Activated CD8-positive, alpha-beta memory T cell treated with anti-CD3 and anti-CD28 coated beads, Interleukin-2, amount 10 ng/mL, durations not matched to agents 7 days and 5 days (primary cell): Measurements from ENCODE around the gene MICAL2. TPM values are rescaled to one million over a fixed set of nuclear protein-coding genes. Genes with fewer than 3 reads are reported as not detected.

ENCODE experiments used
- ATAC-seq: fragments of 150-1000 bp; cut with Tn5 transposase; one replicate; pipeline ENCODE4 v1.10.0; 2021; ENCODE audit warnings: moderate library complexity
- CTCF ChIA-PET: fragments of 350-600 bp; sonication (Branson Sonifier 250); formaldehyde crosslinking; loops from one replicate; lab custom pipeline; 2021; ENCODE audit warnings: antibody characterized with exemption; lab: Charles Lee
- DNase-seq: peaks from one replicate; pipeline ENCODE4 v3.0.0-alpha.2; 2020
- H3K27ac Mint-ChIP-seq: one replicate; pipeline ENCODE4 v1.8.0; 2021; ENCODE audit warnings: mild to moderate bottlenecking, mixed read lengths
- H3K27me3 Mint-ChIP-seq: one replicate; pipeline ENCODE4 v1.8.0; 2021; ENCODE audit warnings: mixed read lengths
- H3K36me3 Mint-ChIP-seq: one replicate; pipeline ENCODE4 v1.8.0; 2021; ENCODE audit warnings: mild to moderate bottlenecking, mixed read lengths
- H3K4me1 Mint-ChIP-seq: one replicate; pipeline ENCODE4 v1.8.0; 2021; ENCODE audit warnings: mixed read lengths
- H3K4me3 Mint-ChIP-seq: one replicate; pipeline ENCODE4 v1.8.0; 2021; ENCODE audit warnings: mild to moderate bottlenecking, moderate library complexity, mixed read lengths
- H3K9me3 Mint-ChIP-seq: one replicate; pipeline ENCODE4 v1.8.0; 2022; ENCODE audit warnings: low read depth, mixed read lengths
- total RNA-seq, 2 experiments: library from RNA; stranded (reverse); gene quantifications; one replicate each; pipeline ENCODE4 v1.2.3, GENCODE V29; 2021

Gene MICAL2
- total RNA-seq, 2 experiments from 2014 or later, result 120 to 168 TPM

DNA sequence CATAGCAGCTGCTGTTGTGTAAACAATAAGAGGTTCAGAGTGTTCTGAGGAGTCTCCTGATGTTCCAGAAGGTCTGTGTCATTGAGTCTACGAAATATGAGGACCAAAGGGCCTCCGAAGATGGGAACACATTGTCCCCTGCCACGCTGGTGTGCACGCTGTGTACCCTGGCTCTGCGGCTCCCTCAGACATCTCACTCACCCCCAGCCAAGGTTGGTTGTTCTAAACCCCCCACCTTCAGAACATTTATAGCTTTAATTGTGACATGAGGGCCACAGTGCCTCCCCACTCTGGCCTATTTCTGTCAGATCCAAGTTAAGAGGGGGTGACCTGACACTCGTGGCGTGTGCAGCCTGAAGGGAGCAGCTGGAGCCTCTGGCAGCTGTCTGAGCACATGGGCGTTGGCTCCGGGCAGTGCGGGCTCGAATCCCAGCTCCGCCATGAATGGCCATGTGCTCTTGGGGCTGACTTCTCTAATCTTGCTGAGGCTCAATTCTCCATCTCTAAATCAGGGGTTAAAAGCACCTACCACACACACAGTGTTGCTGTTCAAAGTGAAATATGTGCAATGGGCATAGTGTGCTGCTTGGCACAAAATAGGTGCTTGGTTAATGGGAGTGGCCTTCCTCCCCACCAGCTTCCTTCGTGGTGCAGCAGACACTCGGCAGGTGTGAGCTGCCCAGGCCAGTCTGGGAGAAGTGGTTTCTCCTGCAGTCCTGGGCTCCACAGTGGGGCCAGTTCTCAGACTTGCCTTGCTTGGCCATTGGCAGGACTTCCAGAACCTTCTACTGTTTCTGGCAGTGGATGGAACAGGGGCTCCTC lies 39.7 kb upstream of the MICAL2 start:
- Mint-ChIP-seq H3K4me3 (no peak overlapping the region), H3K36me3 (no peaks in the 10 kb centered on the region), H3K9me3 (no peaks in the 10 kb centered on the region), H3K4me1 (peaks cover 9% of the 10 kb centered on the region), H3K27me3 (peaks cover 14% of the 10 kb centered on the region), H3K27ac (no peak overlapping the region)
- DNase-seq, result no peak
- CTCF ChIA-PET, result interaction anchor here (2.0 kb wide), 1 partner anchor 211 kb away, joined by 6 read pairs; no protein-coding TSS in a partner anchor
- ATAC-seq, result no peak

DNA sequence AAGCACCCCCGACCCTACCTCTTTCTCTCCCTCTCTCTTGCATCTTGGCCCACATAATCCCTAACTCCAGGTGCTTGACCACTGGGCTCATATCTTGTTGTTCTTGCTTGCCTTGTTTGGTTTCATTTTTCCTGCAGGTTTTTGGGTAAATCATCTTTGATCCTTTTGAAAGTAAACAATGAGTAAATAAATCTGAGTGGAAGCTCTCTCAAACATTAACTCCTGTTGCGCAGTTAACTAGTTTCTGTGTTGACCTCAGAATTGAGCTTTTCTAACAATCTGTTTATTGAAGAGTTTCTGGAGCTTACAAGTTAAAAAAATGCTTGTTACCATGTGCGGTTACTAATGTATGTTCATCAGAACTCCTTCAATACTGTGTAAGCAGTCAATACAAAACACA lies 38.8 kb upstream of the MICAL2 start:
- Mint-ChIP-seq H3K27me3 (peaks cover 14% of the 10 kb centered on the region), H3K36me3 (no peaks in the 10 kb centered on the region), H3K4me1 (peaks cover 9% of the 10 kb centered on the region), H3K9me3 (no peaks in the 10 kb centered on the region), H3K27ac (no peak overlapping the region), H3K4me3 (no peak overlapping the region)
- DNase-seq (no peak), ATAC-seq (no peak)
- CTCF ChIA-PET, result interaction anchor here (2.0 kb wide), 1 partner anchor 210 kb away, joined by 6 read pairs; no protein-coding TSS in a partner anchor

DNA sequence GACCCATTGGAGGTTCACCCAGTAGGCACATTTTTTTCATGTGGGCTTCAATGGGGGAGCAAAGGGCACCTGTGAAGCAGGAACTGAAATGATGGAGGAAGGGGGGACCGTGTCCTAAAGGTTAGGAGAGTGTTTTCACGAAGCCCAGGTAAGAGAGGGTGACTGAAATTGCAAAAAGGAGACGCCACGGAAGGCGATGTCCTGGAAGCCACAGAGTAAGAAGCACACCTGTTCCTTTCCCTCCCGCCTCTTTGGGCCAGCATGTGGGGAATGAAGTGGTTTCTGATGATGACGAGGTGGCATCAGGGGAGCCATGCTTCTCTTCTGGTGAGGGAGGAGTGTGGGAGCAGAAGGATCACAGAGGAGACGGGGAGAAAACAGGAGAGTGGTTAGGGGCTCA lies 37.0 kb upstream of the MICAL2 start:
- no peak for ATAC-seq

DNA sequence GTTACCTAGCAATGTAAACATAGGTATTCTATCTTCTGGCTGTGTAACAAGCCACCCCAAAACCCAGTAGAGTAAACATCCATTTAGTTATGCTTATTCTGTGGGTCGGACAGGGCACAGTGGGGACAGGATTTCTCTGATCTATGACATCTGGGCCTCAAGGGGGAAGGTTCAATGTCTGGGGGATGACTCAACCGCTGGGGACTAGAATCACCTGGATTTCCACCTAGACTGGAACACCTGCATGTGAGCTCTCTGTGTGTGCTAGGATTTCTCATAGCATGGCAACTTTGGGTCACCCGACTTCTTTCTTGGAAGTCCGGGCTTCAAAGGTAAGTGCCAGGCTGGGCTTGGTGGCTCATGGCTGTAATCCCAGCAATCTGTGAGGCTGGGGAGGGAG lies 36.5 kb upstream of the MICAL2 start:
- peaks cover 9% of the 10 kb centered on the region for H3K4me1 Mint-ChIP-seq
- no peak overlapping the region for H3K4me3 Mint-ChIP-seq
- no peaks in the 10 kb centered on the region for H3K36me3 Mint-ChIP-seq
- H3K27ac Mint-ChIP-seq, result no peak overlapping the region
- H3K27me3 Mint-ChIP-seq, result peaks cover 11% of the 10 kb centered on the region
- CTCF ChIA-PET, result interaction anchor here (1.8 kb wide), 1 partner anchor 208 kb away, joined by 4 read pairs; no protein-coding TSS in a partner anchor
- DNase-seq (no peak), ATAC-seq (no peak)
- H3K9me3 Mint-ChIP-seq, result no peaks in the 10 kb centered on the region

More for the DNA sequence above, 37.0 kb upstream of the MICAL2 start:
- Mint-ChIP-seq H3K27ac (no peak overlapping the region), H3K36me3 (no peaks in the 10 kb centered on the region), H3K9me3 (no peaks in the 10 kb centered on the region), H3K4me1 (peaks cover 9% of the 10 kb centered on the region), H3K27me3 (peaks cover 9% of the 10 kb centered on the region), H3K4me3 (no peak overlapping the region)
- CTCF ChIA-PET, result interaction anchor here (0.8 to 1.8 kb wide), 2 partner anchors 208 to 215 kb away, joined by 3 to 4 read pairs; no protein-coding TSS in a partner anchor
- DNase-seq, result no peak

DNA sequence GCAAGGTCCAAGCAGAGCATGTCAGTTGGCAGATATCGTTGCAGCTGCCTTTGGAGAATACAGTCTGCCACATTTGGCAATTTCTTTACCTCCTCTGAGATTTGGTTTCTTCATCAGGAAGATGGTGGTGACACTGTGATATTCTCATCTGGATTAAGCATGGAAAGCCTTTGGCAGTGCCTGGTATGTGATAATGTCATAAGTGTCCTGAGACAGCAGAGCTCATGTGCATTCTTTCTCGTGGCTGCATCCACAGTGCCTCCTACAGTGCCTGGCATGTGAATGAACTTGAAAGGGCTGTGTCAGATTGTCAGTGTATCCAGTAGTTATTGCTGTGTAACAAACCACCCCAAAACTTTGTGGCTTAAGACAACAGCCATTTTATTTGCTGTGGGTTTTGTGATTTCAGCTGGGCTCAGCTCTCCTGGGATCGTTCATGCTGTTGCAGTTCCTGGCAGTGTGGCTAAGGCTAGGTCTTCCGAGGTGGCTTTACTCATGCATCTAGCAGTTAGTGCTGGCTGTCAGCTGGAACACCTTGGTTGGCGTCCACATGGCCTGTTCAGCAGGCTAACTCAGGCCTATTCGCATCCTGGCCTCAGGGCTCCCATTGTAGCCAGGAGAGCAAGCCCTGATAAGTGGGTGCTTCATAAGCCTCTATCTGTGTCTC lies 35.7 kb upstream of the MICAL2 start:
- Mint-ChIP-seq H3K27me3 (peaks cover 11% of the 10 kb centered on the region), H3K9me3 (no peaks in the 10 kb centered on the region), H3K4me3 (no peak overlapping the region), H3K4me1 (peaks cover 9% of the 10 kb centered on the region), H3K36me3 (no peaks in the 10 kb centered on the region), H3K27ac (no peak overlapping the region)
- no peak for ATAC-seq
- CTCF ChIA-PET, result interaction anchor here (0.5 to 1.8 kb wide), 2 partner anchors 180 to 207 kb away, joined by 3 to 4 read pairs; no protein-coding TSS in a partner anchor
- DNase-seq, result no peak

DNA sequence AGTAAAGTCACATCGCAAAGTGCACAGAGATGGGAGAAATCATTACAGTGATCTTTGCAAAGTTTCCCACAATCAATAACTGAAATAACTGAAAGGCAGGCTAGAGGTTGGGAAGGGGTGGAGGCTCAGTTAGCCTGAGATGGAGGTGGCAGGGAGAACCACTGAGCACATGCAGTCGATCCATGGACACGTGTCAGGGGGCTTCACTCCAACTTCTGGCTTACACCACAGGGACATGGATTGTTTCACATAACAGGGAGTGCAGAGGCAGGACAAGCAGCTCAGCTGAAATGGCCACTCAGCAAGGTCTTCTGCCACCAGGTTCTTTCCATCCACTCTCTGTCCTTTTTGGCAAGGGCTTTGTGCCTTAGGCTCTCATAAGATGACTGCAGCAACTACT lies 35.1 kb upstream of the MICAL2 start:
- no peak for ATAC-seq
- Mint-ChIP-seq H3K4me1 (peaks cover 9% of the 10 kb centered on the region), H3K9me3 (no peaks in the 10 kb centered on the region), H3K27me3 (peaks cover 14% of the 10 kb centered on the region), H3K4me3 (no peak overlapping the region), H3K36me3 (no peaks in the 10 kb centered on the region), H3K27ac (no peak overlapping the region)
- DNase-seq, result no peak
- CTCF ChIA-PET, result interaction anchor here (0.5 to 1.8 kb wide), 2 partner anchors 180 to 206 kb away, joined by 3 to 4 read pairs; no protein-coding TSS in a partner anchor

DNA sequence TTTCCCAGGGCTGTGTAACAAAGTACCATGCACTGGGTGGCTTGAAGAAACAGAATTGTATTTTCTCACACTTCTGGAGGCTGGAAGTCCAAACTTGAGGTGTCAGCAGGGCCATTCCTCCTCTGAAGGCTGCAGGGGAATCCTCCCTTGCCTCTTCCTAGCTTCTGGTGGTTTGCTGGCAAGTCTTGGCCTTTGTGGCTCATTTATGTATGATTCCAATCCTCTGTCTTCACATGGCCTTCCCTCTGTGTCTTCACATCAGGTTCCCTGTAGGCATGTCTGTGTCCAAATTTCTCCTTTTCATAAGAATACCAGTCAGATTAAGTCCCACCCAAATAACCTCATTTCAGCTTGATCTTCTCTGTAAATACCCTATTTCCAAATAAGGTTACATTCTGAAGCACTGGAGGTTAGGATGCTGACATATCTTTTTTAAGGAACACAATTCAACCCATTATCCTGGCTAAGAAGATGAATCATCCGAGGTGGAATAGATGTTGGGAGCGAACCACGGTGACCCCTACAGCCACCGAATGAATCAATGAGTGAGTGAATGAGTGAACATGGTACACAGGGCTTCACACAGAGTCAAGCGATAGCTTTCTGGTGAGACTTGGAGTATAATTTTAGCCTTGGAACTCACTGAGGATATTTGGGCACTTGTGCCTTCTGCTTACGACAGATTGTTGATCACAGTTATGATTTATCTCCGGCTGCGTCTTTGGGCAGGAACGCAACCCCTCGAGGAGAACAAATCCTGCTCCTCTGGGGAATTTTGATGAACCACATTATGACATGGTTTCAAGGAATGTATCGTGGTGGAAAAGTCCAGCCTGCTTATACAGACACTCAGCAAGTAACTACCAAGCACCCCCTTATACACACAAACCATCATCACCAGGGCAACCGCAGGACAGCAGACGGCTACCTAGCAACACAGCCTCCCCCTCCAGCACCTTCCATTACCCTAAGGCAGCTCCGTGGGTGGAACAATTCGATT lies 34.3 kb upstream of the MICAL2 start:
- CTCF ChIA-PET, result interaction anchor here (1.1 kb wide), 1 partner anchor 19 kb away, joined by 3 read pairs; no protein-coding TSS in a partner anchor
- H3K4me3 Mint-ChIP-seq, result no peak overlapping the region
- peaks cover 14% of the 10 kb centered on the region for H3K27me3 Mint-ChIP-seq
- H3K27ac Mint-ChIP-seq, result no peak overlapping the region
- no peaks in the 10 kb centered on the region for H3K36me3 Mint-ChIP-seq
- DNase-seq, result no peak
- no peak for ATAC-seq
- H3K9me3 Mint-ChIP-seq, result no peaks in the 10 kb centered on the region
- H3K4me1 Mint-ChIP-seq, result peaks cover 7% of the 10 kb centered on the region

DNA sequence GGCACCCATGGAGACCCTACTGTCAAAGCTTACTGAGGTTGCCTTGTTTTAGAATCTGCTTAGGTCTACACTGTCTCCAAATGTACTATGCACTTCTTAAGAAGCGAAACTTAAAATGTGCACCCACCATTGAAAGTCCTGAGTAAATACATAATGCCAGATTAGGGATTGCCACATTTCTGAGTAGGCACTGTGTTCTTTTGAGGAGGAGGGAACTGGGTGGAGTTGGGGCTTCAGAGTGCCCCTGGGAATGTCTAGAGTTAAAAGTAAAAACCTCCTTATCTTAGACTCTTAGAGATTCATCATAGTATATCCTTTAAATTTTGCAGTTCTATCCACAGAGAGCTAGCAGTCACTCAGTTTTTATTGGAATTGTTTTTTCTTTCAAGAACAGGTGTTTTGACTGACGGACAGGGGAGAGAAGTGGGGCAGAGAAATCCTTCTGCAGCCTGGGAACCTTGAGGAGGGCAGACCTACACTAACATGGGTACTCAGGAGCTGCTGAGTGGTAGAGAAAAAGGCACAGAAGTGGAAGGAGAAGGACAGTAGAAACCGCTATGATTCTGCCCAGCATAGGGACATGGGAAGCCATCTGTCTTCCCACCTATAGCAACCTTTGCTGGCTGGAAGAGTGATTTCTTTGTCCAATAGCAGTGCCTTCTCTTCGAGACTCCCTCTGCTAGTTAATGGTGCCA lies 33.4 kb upstream of the MICAL2 start:
- no peak for DNase-seq
- Mint-ChIP-seq H3K4me1 (no peaks in the 10 kb centered on the region), H3K9me3 (no peaks in the 10 kb centered on the region), H3K4me3 (no peak overlapping the region), H3K36me3 (no peaks in the 10 kb centered on the region), H3K27me3 (peaks cover 14% of the 10 kb centered on the region), H3K27ac (no peak overlapping the region)
- CTCF ChIA-PET, result interaction anchor here (1.1 to 1.2 kb wide), 2 partner anchors 14 to 19 kb away, joined by 3 to 4 read pairs; no protein-coding TSS in a partner anchor
- ATAC-seq, result no peak

DNA sequence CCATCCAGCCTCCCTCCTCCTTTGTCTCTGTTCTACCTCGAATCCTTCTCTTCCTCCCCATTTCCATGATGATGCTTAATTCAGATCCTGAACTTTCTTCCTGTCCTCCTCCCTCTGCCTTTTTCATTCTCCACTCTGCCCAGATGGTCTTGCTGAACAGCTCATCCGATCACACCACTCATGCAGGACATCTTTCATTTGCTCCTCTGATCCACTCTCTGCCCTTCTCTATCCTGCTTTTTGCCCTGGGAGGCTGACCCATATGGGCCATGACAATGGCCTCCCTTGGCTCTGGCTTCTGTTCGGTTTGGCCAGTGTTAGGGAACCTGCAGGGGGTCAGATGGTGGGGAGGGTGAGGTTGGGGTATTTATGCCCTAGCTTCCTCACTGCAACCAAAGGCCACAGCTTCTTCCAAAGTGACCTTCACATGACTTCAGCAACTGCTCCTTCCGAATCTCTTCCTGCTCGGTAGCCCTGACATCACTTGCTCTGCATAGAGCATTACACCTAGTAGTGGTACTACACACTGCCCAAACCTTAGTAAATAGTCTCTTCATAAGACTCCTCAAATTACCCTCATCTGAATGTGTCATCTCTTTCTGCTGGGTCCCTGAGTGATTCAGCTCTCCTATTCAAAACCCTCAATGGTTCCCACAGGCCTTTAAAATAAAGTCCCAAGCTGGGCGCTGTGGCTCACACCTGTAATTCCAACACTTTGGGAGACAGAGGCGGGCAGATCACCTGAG lies 32.7 kb upstream of the MICAL2 start:
- Mint-ChIP-seq H3K36me3 (no peaks in the 10 kb centered on the region), H3K27me3 (peaks cover 14% of the 10 kb centered on the region), H3K27ac (no peak overlapping the region), H3K9me3 (no peaks in the 10 kb centered on the region), H3K4me3 (no peak overlapping the region), H3K4me1 (no peaks in the 10 kb centered on the region)
- no peak for ATAC-seq
- CTCF ChIA-PET, result interaction anchor here (0.8 to 1.2 kb wide), 5 partner anchors 10 to 30 kb away, joined by 3 to 4 read pairs (median 3); no protein-coding TSS in a partner anchor
- no peak for DNase-seq

DNA sequence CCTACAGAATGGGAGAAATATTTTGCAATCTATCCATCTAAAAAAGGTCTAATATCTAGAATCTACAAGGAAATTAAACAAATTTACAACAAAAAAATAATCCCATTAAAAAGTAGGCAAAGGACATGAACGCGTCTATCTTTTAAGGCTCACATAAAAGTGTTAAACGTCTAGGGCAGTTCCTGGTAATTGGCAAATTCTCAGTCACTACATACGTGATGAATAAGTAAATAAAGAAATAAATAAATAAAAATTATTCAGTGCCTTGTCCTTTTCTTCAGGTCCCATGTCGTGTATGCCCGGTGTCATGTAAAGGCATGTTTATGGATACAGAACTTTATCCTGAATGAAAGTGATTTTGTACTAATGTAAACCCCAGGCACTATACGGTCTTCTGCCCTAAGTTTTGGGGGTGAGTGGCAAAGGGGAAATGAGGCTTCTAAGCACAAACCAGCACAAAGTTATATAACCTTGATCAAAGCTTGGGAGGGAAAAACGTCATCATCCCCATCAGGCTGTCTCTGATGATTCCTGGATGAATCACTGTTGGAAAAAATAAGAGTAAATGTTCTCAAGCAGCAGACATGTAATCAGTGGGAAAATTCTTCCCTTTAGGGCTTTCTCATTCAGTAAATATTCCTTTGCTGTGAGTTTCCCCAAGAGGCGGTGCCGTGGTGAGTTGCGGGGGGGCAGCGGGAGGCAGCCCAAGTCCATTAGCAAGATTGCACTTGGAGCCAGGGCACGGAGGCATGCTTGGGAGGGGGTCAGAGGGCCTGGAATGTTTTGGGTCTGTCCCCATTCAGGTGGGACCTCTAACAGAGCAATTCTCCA lies 30.4 kb upstream of the MICAL2 start:
- ATAC-seq, result no peak
- CTCF ChIA-PET, result no interaction called here

DNA sequence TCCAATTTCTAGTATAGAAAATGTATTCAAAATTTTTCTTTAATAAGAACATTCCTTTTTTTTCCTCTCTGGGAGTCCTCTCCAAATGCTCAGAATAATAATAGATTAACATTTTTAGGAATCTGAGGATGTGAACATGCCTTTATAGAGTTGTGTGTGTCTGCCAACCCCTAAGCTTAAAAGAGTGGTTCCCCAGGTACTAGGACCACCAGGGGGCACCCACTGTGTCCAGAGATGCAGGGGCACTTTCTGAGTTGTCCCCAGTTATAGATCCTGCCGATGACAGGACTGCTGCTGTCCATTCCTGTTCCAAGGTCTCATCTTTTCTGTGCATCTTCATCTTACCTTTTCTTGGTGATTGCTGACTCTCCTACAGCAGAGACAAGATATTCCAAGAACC lies 27.0 kb upstream of the MICAL2 start:
- H3K4me3 Mint-ChIP-seq, result no peak overlapping the region
- H3K27ac Mint-ChIP-seq, result no peak overlapping the region
- peaks cover 4% of the 10 kb centered on the region for H3K36me3 Mint-ChIP-seq
- peaks cover 42% of the 10 kb centered on the region for H3K4me1 Mint-ChIP-seq
- no peak for ATAC-seq
- DNase-seq, result no peak
- H3K27me3 Mint-ChIP-seq, result peaks cover 11% of the 10 kb centered on the region
- CTCF ChIA-PET, result interaction anchor here (1.0 to 2.0 kb wide), 7 partner anchors 16 to 201 kb away, joined by 3 to 11 read pairs (median 4); no protein-coding TSS in a partner anchor
- H3K9me3 Mint-ChIP-seq, result no peaks in the 10 kb centered on the region

More for the DNA sequence above, 30.4 kb upstream of the MICAL2 start:
- Mint-ChIP-seq H3K4me1 (peaks cover 9% of the 10 kb centered on the region), H3K4me3 (no peak overlapping the region), H3K27me3 (peaks cover 14% of the 10 kb centered on the region), H3K36me3 (peaks cover 4% of the 10 kb centered on the region), H3K9me3 (no peaks in the 10 kb centered on the region), H3K27ac (no peak overlapping the region)
- no peak for DNase-seq
